ENCODE data around the gene CFAP61. TPM values are rescaled to one million over a fixed set of nuclear protein-coding genes. Genes with fewer than 3 reads are reported as not detected.
A peak's percentile ranks its signal among the peaks of the same experiment; 100 is the strongest.

CFAP61 gene
- total RNA-seq, 1 donor from 2014 or later, result 0.26 TPM

DNA sequence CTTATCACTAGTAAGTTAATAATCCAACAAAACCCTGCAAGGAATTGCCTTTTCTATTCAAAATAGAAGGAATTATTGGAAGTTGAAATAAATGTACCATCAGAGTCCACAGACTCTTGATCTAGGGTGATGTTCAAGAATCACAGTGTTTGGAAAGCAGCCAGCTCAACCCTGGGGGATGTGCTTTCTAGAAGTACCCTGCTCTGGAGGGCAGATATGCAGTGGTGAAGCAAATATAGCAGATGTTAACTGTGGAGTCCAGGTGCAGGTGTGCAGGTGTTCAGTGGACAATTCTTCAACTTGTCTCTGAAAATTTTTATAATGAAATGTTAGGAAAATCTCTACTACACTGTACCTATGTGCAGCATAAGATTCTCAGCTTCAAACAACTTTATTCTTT, 306.5 kb downstream of the CFAP61 start:
- Histone ChIP-seq H3K36me3 (ENCODE audit: control insufficient read depth, insufficient read depth, low read length) (no peaks in the 10 kb centered on the region), H3K27me3 (ENCODE audit: control insufficient read depth, insufficient read depth, low read length) (peaks cover 22% of the 10 kb centered on the region), H3K4me3 (ENCODE audit: low read depth, low read length) (no peak overlapping the region)
- TF ChIP-seq, protein P1, sequence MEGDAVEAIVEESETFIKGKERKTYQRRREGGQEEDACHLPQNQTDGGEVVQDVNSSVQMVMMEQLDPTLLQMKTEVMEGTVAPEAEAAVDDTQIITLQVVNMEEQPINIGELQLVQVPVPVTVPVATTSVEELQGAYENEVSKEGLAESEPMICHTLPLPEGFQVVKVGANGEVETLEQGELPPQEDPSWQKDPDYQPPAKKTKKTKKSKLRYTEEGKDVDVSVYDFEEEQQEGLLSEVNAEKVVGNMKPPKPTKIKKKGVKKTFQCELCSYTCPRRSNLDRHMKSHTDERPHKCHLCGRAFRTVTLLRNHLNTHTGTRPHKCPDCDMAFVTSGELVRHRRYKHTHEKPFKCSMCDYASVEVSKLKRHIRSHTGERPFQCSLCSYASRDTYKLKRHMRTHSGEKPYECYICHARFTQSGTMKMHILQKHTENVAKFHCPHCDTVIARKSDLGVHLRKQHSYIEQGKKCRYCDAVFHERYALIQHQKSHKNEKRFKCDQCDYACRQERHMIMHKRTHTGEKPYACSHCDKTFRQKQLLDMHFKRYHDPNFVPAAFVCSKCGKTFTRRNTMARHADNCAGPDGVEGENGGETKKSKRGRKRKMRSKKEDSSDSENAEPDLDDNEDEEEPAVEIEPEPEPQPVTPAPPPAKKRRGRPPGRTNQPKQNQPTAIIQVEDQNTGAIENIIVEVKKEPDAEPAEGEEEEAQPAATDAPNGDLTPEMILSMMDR (IDR thresholded peaks at IDR 0.05; ENCODE audit: insufficient read depth, low read length, severe bottlenecking), result no peak
- DNase-seq (ENCODE audit: low read depth) (no peak), FAIRE-seq (no peak)

DNA sequence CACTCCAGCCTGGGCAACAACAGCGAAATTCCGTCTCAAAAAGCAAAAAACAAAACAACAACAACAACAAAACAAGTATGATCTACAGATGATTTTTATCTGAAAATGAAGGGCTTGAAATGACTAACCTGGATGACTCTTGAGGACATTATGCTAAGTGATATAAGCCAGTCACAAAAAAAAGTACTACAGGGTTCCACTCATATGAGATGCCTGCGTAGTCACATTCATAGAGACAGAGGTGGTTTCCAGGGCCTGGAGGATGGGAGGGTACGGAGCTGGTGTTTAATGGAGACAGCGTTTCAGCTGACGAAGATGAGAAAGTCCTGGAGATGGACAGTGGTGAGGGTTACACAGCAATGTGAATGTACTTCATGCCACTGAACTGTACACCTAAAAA, 307.3 kb downstream of the CFAP61 start:
- DNase-seq (ENCODE audit: low read depth) (no peak), FAIRE-seq (no peak)
- TF ChIP-seq, protein P1 (IDR thresholded peaks at IDR 0.05; ENCODE audit: insufficient read depth, low read length, severe bottlenecking), result no peak
- no peak overlapping the region for H3K4me3 ChIP-seq (ENCODE audit: low read depth, low read length)
- H3K27me3 ChIP-seq (ENCODE audit: control insufficient read depth, insufficient read depth, low read length), result peaks cover 29% of the 10 kb centered on the region
- no peaks in the 10 kb centered on the region for H3K36me3 ChIP-seq (ENCODE audit: control insufficient read depth, insufficient read depth, low read length)

DNA sequence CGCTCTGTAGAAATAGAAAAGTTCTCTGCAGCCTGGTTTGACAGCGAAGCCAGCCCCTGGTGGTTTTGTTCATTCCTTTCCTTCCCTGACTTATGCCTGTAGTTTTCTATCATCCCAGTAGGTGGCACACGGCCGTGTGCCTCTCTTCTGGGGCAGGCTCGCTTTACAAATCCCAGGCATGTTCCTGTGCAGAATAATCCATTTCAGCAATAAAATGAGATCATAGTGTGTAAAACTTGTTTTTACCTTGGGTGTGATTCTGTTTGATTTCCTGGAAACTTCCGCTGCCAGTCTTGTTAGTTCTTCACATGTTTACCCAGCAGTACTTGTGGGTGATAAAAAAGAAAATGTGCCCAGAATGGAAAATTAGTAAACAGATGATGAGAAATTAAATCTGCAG, 308.1 kb downstream of the CFAP61 start:
- Histone ChIP-seq H3K36me3 (ENCODE audit: control insufficient read depth, insufficient read depth, low read length) (no peaks in the 10 kb centered on the region), H3K4me3 (ENCODE audit: low read depth, low read length) (no peak overlapping the region), H3K27me3 (ENCODE audit: control insufficient read depth, insufficient read depth, low read length) (peaks cover 37% of the 10 kb centered on the region)
- DNase-seq (ENCODE audit: low read depth) (peak; percentile 53), FAIRE-seq (no peak)
- TF ChIP-seq, protein P1 (IDR thresholded peaks at IDR 0.05; ENCODE audit: insufficient read depth, low read length, severe bottlenecking), result peak; percentile 76

DNA sequence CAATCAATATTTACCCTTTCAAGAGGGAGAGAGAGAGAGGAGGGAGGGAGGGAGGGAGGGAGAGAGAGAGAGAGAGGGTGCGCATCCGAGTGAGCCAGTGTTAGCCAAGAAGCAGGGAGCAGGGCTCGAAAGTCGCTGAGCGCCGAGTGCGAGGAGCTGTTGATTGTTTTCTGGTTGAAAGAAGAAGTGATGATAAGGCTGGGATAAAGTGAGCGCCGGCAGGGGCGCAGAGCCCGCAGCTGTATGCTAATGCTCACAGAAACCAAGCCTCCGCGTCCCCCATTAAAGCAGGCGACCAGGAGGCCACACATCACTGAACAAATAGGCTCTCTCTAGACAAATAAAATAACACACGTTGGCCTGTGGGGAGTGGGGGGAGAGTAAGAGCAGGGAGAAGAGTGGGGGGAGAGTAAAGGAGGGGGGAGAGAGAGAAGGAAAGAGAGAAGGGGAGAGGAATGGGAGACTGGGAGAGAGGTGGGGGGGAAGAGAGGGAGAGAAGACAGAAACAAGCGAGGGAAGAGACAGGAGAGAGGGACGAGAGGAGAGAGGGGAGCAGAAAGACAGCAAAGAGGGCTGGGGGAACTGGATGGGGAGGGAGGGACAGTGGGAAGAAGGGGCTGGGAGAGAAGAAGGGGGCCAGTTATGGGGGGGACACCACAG, 310.6 kb downstream of the CFAP61 start:
- Histone ChIP-seq H3K27me3 (ENCODE audit: control insufficient read depth, insufficient read depth, low read length) (peaks cover 47% of the 10 kb centered on the region), H3K4me3 (ENCODE audit: low read depth, low read length) (no peak overlapping the region), H3K36me3 (ENCODE audit: control insufficient read depth, insufficient read depth, low read length) (no peaks in the 10 kb centered on the region)
- DNase-seq (ENCODE audit: low read depth) (no peak), FAIRE-seq (no peak)
- TF ChIP-seq, protein P1 (IDR thresholded peaks at IDR 0.05; ENCODE audit: insufficient read depth, low read length, severe bottlenecking), result no peak

DNA sequence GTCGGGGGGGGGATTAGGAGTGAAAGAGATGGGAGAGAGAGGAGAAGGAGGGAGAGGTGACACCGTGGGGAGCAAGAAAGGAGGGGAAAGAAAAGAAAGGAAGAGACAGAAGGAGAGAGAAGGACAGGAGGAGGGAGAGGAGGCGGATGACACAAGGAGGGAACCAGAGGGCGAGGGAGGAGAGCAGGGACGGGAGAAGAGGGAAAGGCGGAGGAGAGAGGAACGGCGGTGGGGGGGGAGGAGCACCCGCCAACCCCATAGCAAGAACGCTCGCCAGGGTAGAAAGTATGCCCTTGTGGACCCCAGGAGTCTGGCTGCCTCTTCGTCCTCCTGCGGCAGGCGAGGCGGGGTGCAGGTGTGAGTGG, 311.1 kb downstream of the CFAP61 start:
- H3K4me3 ChIP-seq (ENCODE audit: low read depth, low read length), result no peak overlapping the region
- no peak for DNase-seq (ENCODE audit: low read depth)
- TF ChIP-seq, protein P1 (IDR thresholded peaks at IDR 0.05; ENCODE audit: insufficient read depth, low read length, severe bottlenecking), result no peak
- H3K36me3 ChIP-seq (ENCODE audit: control insufficient read depth, insufficient read depth, low read length), result no peaks in the 10 kb centered on the region
- peaks cover 47% of the 10 kb centered on the region for H3K27me3 ChIP-seq (ENCODE audit: control insufficient read depth, insufficient read depth, low read length)
- no peak for FAIRE-seq

Data from bronchial epithelial cell (primary cell).